Stimulated activated CD4-positive, alpha-beta T cell treated with anti-CD3 and anti-CD28 coated beads, Interleukin-1b, Interleukin-23, amount 100 ng/mL, for 24 hours (primary cell): ENCODE measurements around the gene DCK.
"Not testable (repeated sequence)": the region's sequence is repeated elsewhere in the genome, so short reads cannot be mapped to it uniquely, and the experiment has no call there.

Source experiments
- DNase-seq, 4 experiments: peaks; one replicate each; pipeline ENCODE4 v3.0.0-alpha.2; 2020; ENCODE audit warnings: low read depth in 4 of 4, low spot score in 1 of 4

The DCK gene

GRCh38 chr4:70999639-71000038 is 6.2 kb downstream of the DCK start:
- not testable (repeated sequence) for DNase-seq

GRCh38 chr4:71001363-71001762 is 7.9 kb downstream of the DCK start:
- DNase-seq: not testable (repeated sequence)

- DNase-seq: no peak
Observed at GRCh38 chr4:71004281-71004851, 10.9 kb downstream of the DCK start.

GRCh38 chr4:71005025-71005424 is 11.6 kb downstream of the DCK start:
- not testable (repeated sequence) for DNase-seq

GRCh38 chr4:71006203-71006907 is 12.9 kb downstream of the DCK start:
- DNase-seq: no peak

- no peak for DNase-seq
Observed at GRCh38 chr4:71008196-71008595, 14.7 kb downstream of the DCK start.

- DNase-seq: no peak
Observed at GRCh38 chr4:71009086-71009485, 15.6 kb downstream of the DCK start.

GRCh38 chr4:71009890-71010588 is 16.6 kb downstream of the DCK start:
- no peak for DNase-seq

GRCh38 chr4:71011451-71011850 is 18.0 kb downstream of the DCK start:
- DNase-seq: no peak

- not testable (repeated sequence) for DNase-seq
Observed at GRCh38 chr4:71017391-71017790, 23.9 kb downstream of the DCK start.

GRCh38 chr4:71020611-71021010 is 27.2 kb downstream of the DCK start:
- DNase-seq: no peak

- no peak for DNase-seq
Observed at GRCh38 chr4:71025654-71026053, 32.2 kb downstream of the DCK start.

GRCh38 chr4:71026086-71026485 is 32.6 kb downstream of the DCK start:
- no peak for DNase-seq

- no peak for DNase-seq
Observed at GRCh38 chr4:71027611-71028010, 34.2 kb downstream of the DCK start.

- DNase-seq: no peak
Observed at GRCh38 chr4:71029504-71029903, 36.1 kb downstream of the DCK start.

- not testable (repeated sequence) for DNase-seq
Observed at GRCh38 chr4:71032106-71032505, 38.7 kb downstream of the DCK start.

GRCh38 chr4:71045256-71045655 is 51.8 kb downstream of the DCK start:
- DNase-seq: no peak

GRCh38 chr4:71049395-71049794 is 55.9 kb downstream of the DCK start:
- DNase-seq: no peak

- DNase-seq: no peak
Observed at GRCh38 chr4:71050809-71051208, 57.4 kb downstream of the DCK start.

GRCh38 chr4:71052034-71052433 is 58.6 kb downstream of the DCK start:
- DNase-seq: no peak

GRCh38 chr4:71052716-71053115 is 59.3 kb downstream of the DCK start:
- no peak for DNase-seq

GRCh38 chr4:71053613-71054012 is 60.2 kb downstream of the DCK start:
- not testable (repeated sequence) for DNase-seq
